Suppressor macrophage (primary cell): ENCODE results near the gene USP9Y.
A peak's percentile ranks its signal among the peaks of the same experiment; 100 is the strongest.
"Not testable (repeated sequence)": the region's sequence is repeated elsewhere in the genome, so short reads cannot be mapped to it uniquely, and the experiment has no call there.

Experiments used
- DNase-seq, 4 experiments: peaks; one replicate each; pipeline ENCODE4 v3.0.0-alpha.2; 2020 to 2022
- total RNA-seq, 17 experiments: gene quantifications; one replicate each; lab custom pipeline; 2026; ENCODE audit warnings: mixed read lengths in 6 of 17, inconsistent platforms in 3 of 17; lab: John Stamatoyannopoulos, UW

The USP9Y gene, protein sequence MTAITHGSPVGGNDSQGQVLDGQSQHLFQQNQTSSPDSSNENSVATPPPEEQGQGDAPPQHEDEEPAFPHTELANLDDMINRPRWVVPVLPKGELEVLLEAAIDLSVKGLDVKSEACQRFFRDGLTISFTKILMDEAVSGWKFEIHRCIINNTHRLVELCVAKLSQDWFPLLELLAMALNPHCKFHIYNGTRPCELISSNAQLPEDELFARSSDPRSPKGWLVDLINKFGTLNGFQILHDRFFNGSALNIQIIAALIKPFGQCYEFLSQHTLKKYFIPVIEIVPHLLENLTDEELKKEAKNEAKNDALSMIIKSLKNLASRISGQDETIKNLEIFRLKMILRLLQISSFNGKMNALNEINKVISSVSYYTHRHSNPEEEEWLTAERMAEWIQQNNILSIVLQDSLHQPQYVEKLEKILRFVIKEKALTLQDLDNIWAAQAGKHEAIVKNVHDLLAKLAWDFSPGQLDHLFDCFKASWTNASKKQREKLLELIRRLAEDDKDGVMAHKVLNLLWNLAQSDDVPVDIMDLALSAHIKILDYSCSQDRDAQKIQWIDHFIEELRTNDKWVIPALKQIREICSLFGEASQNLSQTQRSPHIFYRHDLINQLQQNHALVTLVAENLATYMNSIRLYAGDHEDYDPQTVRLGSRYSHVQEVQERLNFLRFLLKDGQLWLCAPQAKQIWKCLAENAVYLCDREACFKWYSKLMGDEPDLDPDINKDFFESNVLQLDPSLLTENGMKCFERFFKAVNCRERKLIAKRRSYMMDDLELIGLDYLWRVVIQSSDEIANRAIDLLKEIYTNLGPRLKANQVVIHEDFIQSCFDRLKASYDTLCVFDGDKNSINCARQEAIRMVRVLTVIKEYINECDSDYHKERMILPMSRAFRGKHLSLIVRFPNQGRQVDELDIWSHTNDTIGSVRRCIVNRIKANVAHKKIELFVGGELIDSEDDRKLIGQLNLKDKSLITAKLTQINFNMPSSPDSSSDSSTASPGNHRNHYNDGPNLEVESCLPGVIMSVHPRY (N-terminal part only)
- 33.3 to 76.1 (median 57.0) reads per million in 17 experiments for total RNA-seq

DNA sequence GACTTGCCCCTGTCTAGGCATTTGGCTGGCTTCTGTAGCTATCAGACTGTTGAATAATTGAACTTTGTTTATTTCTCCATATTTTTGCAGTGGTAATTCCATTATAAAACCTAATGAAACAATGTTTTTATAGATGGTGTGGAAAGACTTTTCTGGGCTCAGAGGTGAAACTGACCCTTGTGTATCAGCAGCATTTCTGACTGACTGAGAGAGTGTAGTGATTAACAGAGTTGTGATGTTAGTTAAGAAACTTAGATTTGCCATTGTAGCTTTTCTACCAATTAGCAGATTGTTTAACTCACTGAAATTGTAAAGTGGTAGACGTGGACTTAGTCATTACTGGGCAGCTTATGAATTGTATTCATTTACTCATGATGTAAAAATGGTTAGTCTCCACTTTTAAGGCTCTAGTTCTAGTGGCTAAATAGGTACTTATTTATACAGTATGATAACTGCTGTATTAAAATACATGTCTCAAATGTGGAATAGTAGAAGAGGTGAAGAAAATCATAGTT is at the start of gene USP9Y:
Gene USP9Y, plus strand, starts transcription at position 51 of the 515 bp plus-strand sequence. CDS start 8,217 bp downstream, outside the sequence.
- DNase-seq: no peak

DNA sequence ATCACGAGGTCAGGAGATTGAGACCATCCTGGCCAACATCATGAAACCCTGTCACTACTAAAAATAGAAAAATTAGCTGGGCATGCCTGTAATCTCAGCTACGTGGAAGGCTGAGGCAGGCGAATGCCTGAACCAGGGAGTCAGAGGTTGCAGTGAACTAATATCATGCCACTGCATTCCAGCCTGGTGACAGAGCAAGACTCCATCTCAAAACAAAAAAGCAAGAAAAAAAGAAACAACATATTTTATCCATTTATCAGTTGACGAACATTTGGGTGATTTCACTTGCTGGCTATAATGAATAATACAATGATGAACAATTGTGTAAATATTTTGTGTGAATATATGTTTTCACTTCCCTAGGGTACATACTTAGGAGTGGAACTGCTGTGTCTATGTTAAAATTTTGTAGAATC is 49.4 kb upstream of the USP9Y start:
- DNase-seq: no peak

DNA sequence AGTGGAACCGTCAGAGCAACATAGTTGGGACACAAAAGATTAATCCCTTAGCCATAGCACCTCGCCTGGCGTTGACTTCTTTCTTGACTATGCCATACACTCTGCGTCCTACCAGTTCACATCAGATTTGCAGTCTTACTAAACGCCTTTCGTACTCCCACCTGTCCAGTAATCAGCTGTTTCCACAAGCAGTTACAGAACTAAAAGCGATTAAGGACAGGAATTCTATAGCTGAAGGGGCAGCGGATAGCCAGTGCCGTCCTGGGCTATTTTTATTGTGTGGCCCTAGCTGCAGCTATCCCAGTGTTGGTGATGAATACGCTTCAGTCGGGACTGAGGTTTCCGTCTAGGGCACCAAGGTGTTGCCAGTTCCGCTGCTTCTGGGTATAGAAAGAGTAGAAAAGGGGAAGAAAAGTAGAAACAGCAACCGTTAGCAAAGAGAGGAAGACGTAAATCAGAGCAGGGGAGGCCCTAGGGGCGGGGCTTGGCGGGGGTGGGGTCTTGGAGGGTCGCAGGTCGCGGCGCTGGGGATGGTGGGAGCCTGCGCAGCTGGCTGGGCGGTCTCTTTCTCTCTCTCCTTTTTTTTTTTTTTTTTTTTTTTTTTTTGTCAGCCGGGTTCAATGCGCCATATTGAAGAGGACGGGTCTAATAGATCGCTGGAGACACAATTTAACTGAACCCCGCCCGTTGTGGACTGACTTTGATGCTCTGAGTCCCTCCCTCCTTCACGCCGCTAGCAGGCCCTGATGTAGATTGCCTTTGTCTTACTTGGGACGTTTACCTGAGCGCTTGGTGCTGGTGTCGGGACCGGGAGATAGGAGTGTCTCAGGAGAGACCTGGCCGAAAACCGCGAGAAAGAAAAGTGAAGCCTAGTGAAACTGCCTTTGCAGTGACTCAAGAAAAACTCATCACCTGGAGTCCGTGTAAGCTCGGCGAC is 39.0 kb upstream of the USP9Y start:
- DNase-seq: peak; percentile 56 to 79 (median 72)

DNA sequence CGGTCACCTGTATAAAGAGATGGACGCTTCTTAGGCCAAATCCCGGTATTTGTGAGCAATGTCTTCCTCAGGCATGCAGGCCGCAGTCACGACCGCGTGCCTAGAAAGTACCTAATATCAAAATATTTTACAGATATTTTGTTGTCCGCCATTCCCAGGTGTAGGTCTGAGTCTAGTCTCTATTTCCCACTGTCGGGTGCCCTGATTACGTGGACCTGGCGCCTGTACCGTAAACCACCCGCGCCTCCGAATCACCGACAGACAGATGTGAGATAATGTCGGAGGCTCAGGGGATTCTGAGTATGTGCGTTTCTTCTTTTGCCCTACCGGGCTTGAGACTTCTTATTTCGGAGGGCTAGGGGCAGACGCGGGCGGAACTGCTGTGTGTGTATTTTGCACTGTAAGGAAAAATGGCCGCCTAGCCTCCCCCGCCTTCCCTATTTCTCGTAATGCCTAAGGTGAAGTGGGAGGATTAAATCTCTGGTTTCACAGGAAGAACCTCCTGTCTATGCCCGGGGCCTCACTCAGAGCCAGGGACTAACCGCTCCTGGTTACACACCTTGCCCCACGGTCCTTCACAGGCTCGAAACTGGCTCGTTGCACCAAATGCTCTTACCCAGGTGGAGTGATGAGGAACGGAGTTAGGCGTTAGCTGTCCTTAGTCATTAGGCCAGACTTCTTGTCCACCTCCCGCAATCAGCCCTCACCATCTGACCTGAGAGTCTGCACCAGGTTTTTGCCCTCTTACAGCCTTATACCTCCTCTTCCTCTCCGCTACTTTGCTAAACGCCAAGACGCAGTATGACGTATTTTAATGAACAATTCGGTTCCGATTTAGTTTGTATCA is 38.1 kb upstream of the USP9Y start:
- peak; percentile 50 to 70 (median 62) for DNase-seq

DNA sequence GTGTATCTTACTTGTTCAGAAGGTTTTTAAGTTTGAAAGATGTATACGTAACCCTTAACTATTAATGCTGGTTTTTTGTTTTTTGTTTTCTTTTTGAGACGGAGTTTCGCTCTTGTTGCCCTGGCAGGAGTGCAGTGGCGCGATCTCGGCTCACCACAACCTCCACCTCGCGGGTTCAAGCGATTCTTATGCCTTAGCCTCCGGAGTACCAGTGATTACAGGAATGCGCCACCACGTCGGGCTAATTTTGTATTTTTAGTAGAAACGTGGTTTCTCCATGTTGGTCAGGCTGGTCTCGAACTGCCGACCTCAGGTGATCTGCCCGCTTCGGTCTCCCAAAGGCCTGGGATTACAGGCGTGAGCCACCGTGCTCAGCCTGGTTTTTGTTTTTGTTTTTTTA is 37.2 kb upstream of the USP9Y start:
- not testable (repeated sequence) for DNase-seq

DNA sequence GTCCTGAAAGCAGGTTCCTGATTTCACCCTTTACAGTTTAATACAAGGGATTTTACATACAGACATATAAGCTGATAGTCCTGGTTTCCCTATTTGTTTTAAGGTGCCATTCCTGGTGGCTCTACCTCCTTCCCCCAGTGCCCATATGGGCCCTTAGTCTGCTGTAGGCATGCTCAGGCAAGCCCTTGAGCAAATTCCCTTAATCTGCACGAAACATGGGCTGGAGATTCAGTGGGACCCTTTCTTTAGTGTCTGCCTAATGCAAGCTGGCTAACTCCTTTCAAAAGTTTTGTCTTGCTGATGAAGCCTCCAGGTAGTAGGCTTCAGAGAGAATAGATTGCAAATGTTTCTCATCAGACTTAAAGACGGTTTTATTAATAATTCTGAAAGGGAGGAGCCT is 22.9 kb upstream of the USP9Y start:
- no peak for DNase-seq

DNA sequence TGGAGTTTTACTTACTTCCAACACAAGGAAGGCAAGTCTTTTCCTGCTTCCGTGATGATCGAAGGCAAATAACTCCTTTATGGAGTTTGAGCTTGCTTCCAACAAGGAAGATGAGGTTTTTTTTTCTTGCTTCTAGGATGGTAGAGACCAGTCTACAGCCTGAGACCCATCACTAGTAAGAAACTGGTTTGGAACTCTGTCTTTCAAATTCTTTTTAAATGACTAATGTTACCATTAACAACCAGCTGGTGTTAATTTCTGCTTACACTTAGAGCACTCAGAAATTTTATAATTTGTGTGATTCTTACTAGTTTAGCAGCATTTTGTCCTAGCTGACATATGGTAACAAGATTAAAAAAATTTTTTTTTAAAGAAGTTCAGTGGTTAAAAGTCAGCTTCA is 19.5 kb upstream of the USP9Y start:
- no peak for DNase-seq

DNA sequence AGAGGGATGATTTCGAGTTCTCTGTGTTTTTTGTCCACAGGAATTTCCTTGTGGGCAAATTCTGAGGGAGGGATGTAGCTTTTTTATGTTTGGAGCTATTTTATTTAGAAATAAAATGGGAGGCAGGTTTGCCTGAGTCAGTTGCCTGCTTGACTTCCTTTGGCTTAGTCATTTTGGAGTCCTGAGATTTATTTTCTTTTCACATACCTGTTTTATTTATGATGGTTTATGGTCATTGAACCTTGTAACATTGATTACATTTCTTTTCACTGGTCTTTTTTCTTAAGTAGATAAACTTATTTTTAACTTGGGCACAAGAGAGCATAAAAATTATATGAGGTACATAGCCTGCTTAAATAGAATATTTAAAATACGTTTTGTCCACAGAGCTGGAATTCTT is 12.7 kb upstream of the USP9Y start:
- DNase-seq: no peak

DNA sequence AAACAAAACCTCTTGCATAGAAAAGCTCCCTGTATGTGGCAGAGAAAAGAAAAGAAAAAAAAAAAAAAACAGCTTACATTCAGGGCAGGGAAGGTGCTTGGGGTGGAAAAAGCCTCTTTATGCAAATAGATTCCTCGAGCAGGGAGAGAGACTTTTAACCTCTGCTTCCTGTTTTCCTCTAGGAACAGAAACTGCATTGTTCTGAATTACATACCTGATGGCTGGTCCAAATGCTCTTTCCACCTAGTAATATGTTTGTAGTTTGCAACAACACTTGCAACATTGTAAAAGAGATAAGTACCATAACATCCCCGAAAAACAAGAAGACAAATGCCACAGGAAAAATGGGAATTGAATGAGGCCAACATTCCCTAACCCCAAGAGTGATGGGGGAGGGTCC is 944 bp upstream of the USP9Y start:
- DNase-seq: no peak

DNA sequence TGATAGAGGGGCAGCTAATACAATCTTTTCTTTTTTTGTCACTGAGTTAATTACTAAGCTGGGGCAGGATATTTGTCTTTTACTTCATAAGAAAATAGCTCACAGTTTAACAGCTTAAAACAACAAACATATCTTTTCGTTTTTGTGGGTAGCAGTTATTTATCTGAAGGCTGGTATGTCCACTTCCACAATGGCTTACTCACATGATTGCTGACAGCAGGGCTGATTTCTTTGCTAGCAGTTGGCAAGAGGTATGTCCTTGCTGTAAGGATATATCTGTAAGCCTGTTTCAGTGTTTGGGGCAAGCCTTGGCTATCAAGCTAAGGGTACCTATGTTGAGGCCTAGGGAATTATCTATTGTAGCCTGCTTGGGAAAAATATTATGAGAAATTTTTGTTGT is 1.1 kb downstream of the USP9Y start:
- DNase-seq: no peak

DNA sequence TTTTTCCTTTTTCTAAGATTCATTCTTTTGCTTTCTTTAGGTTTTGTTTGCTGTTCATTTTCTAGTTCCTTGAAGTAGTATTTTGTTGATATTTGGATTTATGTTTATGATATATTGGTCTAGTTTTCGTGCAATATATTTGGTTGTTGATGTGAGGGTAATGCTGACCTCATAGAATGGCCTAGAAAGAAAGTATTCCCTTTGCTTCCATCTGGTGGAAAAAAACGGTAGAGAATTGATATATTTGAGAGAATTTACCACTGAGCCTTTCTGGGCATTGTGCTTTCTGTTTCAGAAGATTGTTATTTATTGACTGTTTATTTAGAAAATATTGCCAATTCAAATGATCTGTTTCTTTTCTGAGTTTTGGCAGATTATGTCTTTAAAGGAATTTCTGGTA is 9.4 kb downstream of the USP9Y start:
- no peak for DNase-seq

DNA sequence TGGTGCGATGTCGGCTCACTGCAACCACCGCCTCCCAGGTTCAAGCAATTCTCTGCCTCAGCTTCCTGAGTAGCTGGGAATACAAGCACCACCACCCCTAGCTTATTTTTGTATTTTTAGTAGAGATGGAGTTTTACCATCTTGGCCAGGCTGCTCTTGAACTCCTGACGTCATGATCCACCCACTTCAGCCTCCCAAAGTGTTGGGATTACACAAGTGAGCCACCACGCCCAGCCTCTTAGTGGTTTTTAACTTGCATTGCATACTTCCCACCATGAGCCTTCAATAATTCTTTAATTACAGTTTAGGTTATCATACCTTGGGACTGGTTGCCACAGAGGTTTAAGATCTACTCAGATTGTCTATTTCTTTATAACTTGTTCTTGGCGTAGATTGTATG is 14.3 kb downstream of the USP9Y start:
- no peak for DNase-seq

DNA sequence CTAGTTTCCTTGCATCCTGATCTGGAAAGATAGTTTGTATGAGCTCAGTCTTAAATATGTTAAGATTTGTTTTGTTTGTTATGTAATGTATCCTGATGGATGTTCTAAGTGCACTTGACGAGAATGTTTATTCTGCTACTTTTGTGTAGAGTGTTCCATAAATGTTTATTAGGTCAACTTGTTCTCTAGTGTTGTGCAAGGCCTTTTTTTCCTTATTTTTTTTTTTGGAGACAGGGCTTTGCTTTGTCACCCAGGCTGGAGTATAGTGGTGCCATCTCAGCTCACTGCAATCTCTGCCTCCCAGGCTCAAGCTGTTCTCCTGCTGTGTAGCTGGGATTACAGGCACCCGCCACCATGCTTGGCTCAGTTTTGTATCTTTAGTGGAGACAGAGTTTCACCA is 28.7 kb downstream of the USP9Y start:
- no peak for DNase-seq

DNA sequence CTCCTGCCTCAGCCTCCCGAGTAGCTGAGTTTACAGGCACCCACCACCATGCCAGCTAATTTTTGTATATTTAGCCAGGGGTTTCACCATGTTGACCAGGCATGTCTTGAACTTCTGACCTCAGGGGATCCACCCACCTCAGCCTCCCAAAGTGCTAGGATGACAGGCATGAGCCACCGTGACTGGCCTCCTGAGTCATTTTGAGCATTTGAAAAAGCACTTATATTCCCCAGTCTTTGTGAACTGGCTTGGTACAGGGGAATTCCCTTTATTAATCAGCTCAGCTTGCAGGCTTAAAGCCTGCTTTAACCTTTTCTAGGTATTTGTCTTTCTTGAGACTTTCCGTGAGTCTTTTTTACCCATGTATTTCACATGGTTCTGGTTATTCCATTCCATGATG is 32.6 kb downstream of the USP9Y start:
- DNase-seq: peak in 3 of 4 experiments; percentile 1 to 6 (median 2)

DNA sequence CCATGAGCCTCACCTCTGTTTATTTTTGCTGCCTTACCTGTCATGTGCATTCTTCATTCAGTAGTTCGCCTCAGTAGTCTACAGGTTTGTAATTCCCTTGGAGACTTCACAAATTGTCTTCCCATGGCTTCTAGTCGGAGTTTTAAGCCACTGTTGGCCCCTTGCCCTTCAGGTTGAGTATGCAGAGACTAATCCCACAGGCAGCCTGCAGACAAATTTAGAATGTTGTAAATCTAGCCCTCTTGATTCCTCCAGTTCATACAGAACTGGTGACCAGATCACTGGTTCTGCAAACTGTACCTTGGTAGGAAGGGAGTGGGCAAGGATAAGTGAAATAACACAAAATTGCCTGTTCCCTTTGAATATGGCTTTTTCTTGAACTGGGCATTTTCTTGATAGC is 33.0 kb downstream of the USP9Y start:
- no peak for DNase-seq

DNA sequence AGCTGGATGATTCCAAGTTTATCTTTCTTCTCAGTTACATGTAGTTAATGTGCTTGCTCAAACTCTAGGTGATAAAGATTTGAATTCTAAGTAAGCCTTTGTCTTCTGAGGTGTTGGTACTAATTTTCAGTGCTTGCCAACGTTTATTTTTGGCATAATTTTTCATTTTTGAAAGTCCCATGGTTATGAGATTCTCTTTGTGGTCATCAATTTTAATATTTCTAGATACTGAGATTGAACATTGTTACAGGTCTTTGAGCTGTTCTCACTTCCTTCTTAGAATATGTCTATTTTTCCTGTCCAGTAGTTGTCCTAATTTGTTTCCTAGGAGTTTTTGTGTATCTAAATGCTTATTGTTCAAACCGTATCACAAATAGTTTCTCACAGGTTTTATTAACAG is 40.4 kb downstream of the USP9Y start:
- DNase-seq: no peak

DNA sequence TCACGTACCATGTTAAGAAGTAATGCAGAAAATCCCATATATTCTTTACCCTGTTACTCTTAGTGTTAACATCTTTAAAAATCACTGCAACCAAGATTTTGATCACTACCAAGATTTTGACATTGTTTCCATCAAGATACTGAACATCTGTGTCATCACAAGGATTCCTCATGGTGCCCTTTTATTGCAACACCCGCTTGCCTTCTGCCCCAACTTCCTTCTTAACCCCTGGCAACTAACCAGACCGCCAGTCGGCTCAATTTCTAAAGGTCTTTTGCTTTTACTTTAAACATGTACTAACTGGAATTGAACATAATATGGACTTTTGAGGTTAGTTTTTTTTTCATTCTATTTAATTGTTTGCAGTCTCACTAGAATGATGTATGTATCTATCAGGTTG is 41.7 kb downstream of the USP9Y start:
- peak; percentile 23 to 55 (median 48) for DNase-seq

DNA sequence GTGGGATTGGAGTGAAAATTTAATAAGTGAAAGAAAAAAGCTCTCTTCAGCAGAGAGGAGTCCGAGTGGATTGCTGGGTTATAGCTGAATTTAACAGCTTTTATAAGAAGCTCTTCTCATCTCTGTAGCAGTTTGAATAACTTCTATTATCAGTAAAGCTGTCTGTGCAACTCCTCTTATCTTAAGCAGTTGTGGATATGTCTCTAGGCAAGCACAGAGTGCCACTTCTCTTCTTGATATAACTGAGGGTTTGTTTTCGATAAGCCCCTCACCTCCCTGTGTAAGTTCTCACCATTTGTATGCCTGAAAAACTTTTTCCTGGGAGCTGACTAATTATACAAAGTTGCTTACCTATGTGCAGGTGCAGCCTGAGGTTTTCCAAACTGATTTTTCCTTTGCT is 43.1 kb downstream of the USP9Y start:
- DNase-seq: no peak

DNA sequence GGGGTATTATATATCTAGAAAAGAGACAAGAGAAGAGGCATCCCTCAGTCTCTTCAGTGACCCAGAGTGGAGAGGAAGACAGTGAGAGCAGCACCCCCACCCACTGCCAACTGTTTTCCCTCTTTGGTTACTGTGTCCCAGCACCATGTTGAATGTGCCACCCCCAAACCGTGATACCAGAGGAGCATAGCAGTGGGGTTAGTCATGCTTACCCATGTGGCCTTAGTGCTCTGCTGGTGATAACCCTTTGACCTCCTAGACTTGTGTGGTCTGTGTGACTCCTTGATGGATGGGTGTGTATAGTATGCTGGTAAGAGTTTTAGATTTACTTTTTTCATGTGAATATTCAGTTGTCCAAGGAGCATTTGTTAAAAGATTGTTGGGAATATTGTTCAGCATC is 48.3 kb downstream of the USP9Y start:
- DNase-seq: no peak

DNA sequence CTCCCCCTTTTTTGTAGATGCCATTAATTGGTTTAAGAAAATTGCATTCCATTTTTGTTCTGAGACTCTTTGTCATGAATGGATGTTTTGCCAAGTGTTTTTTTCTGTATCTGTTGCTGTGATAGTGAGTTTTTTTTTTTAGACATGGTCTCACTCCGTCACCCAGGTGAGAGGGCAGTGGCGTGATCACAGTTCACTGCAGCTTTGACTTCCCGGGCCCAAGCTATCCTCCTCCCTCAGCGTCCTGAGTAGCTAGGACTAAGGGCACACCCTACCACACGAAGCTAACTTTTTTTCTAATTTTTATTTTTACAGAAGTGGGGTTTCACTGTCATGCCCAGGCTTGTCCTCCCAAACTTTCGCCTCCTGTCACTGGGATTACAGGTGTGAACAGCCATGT is 51.8 kb downstream of the USP9Y start:
- DNase-seq: no peak

DNA sequence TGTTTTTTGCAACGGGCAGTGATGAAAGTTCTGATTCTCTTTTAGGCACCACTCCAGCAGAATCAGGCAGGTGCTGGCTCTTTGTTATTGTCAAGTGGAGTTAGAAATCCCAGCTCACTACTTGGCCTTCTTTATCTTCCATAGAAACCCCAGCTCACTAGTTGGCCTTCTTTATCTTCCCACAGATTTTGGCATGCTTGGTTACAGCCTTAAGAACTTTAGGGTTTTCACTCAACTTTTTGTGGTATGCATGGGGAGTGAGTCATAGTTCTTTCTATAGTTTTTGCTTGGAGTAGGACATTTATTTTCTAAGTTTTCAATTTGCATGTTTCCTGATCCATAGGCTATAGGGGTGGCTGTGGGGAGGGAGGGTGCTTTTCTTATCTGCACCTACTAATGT is 55.0 kb downstream of the USP9Y start:
- DNase-seq: no peak
